Progenitor cell of endocrine pancreas (in vitro differentiated cells): ENCODE data around the gene PLEKHA6. TPM values are rescaled to one million over a fixed set of nuclear protein-coding genes. Genes with fewer than 3 reads are reported as not detected.

Experiments
- DNase-seq: peaks from one replicate; pipeline ENCODE4 v3.0.0; 2021; ENCODE audit warnings: low spot score; ENCODE audit not compliant: unreplicated experiment
- H3K27ac Mint-ChIP-seq: 2 replicates; pipeline ENCODE4 v1.8.0; 2021; ENCODE audit warnings: mild to moderate bottlenecking, moderate library complexity, mixed read lengths
- H3K27me3 Mint-ChIP-seq: 2 replicates; pipeline ENCODE4 v1.8.0; 2021; ENCODE audit warnings: mixed read lengths
- H3K36me3 Mint-ChIP-seq: 2 replicates; pipeline ENCODE4 v1.8.0; 2022; ENCODE audit warnings: mixed read lengths; ENCODE audit not compliant: insufficient read depth
- H3K4me1 Mint-ChIP-seq: 2 replicates; pipeline ENCODE4 v1.8.0; 2021; ENCODE audit warnings: low read depth, mixed read lengths
- H3K4me3 Mint-ChIP-seq: 2 replicates; pipeline ENCODE4 v1.8.0; 2021; ENCODE audit warnings: low read depth, mild to moderate bottlenecking, moderate library complexity, mixed read lengths
- H3K9me3 Mint-ChIP-seq: 2 replicates; pipeline ENCODE4 v1.8.0; 2021; ENCODE audit warnings: low read depth, mixed read lengths
- total RNA-seq: library from RNA; stranded (reverse); gene quantifications from 2 replicates; pipeline ENCODE4 v1.2.1, GENCODE V29; 2021
- TF ChIP-seq, protein P1 (sequence below): fragments of 200-600 bp; sonication (generic); IDR thresholded peaks from one replicate; pipeline ENCODE4 v1.5.0; 2021; ENCODE audit warnings: antibody characterized with exemption, mild to moderate bottlenecking; ENCODE audit not compliant: unreplicated experiment

PLEKHA6 gene
- total RNA-seq, 1 donor from 2014 or later = 66.9 TPM

DNA sequence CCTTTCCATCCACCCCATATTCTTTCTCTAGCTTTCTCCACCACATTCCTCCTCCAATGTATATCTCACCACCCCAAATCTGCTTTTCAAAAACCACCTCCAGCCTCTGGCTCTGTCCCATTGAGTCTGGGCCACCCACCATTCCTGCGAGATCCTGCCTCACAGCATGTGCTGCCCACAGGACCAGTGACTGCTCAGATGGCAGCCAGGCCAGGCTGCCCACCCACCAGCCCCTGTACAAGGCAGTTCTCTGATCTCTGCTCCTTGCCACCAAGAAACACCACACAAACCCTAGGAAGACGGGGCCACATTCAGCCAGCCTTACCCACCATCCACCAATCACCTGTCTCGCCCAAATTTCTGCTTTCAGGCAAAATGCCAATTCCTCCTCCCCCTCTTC, 53.7 kb downstream of the PLEKHA6 start:
- no peak overlapping the region for H3K27ac Mint-ChIP-seq
- no peaks in the 10 kb centered on the region for H3K36me3 Mint-ChIP-seq
- no peak overlapping the region for H3K4me3 Mint-ChIP-seq
- no peaks in the 10 kb centered on the region for H3K9me3 Mint-ChIP-seq
- H3K4me1 Mint-ChIP-seq = peaks cover 21% of the 10 kb centered on the region
- peaks cover 3% of the 10 kb centered on the region for H3K27me3 Mint-ChIP-seq
- DNase-seq = no peak
- TF ChIP-seq, protein P1, sequence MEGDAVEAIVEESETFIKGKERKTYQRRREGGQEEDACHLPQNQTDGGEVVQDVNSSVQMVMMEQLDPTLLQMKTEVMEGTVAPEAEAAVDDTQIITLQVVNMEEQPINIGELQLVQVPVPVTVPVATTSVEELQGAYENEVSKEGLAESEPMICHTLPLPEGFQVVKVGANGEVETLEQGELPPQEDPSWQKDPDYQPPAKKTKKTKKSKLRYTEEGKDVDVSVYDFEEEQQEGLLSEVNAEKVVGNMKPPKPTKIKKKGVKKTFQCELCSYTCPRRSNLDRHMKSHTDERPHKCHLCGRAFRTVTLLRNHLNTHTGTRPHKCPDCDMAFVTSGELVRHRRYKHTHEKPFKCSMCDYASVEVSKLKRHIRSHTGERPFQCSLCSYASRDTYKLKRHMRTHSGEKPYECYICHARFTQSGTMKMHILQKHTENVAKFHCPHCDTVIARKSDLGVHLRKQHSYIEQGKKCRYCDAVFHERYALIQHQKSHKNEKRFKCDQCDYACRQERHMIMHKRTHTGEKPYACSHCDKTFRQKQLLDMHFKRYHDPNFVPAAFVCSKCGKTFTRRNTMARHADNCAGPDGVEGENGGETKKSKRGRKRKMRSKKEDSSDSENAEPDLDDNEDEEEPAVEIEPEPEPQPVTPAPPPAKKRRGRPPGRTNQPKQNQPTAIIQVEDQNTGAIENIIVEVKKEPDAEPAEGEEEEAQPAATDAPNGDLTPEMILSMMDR = no peak

DNA sequence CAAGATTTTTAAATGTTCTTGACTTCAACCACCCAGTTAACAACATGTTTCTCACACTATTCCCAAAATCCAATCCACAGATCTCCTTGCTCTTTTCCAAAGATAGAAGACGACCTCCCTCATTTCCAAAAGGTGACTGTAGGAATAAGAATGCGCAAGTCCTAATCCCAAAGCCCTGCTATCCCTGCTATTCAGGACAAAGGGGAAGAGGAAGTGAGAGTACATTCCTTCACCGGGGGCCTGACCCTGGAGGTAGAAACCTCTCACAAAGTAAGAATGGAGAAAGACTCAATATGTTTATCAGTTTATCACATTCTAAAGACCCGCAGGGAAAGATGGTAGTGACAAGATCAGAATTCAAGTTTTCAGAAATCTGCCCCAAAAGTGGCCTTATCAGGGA, 55.7 kb downstream of the PLEKHA6 start:
- no peak for DNase-seq
- Mint-ChIP-seq H3K36me3 (no peaks in the 10 kb centered on the region), H3K27me3 (peaks cover 3% of the 10 kb centered on the region), H3K27ac (no peak overlapping the region), H3K9me3 (no peaks in the 10 kb centered on the region), H3K4me1 (peaks cover 22% of the 10 kb centered on the region), H3K4me3 (no peak overlapping the region)
- TF ChIP-seq, protein P1 = no peak

DNA sequence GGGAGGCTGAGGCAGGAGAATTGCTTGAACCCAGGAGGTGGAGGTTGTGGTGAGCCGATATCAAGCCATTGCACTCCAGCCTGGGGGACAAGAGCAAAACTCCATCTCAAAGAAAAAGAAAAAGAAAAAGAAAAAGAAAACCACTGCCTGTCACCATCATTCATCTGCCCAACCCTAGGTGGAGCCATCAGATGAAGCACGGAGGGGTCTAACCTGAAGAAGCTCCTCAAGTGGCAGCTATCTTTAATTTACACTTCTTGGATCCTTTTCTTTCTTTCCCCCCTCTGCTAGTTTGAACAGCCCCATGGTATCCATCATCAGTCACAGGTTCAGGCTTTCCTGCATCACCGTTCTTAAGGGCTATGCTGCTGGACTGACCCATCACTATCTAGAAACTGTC, 57.0 kb downstream of the PLEKHA6 start:
- no peaks in the 10 kb centered on the region for H3K9me3 Mint-ChIP-seq
- no peak overlapping the region for H3K4me3 Mint-ChIP-seq
- H3K4me1 Mint-ChIP-seq = peaks cover 19% of the 10 kb centered on the region
- H3K36me3 Mint-ChIP-seq = no peaks in the 10 kb centered on the region
- H3K27ac Mint-ChIP-seq = no peak overlapping the region
- TF ChIP-seq, protein P1 = no peak
- DNase-seq = no peak
- H3K27me3 Mint-ChIP-seq = peaks cover 3% of the 10 kb centered on the region

DNA sequence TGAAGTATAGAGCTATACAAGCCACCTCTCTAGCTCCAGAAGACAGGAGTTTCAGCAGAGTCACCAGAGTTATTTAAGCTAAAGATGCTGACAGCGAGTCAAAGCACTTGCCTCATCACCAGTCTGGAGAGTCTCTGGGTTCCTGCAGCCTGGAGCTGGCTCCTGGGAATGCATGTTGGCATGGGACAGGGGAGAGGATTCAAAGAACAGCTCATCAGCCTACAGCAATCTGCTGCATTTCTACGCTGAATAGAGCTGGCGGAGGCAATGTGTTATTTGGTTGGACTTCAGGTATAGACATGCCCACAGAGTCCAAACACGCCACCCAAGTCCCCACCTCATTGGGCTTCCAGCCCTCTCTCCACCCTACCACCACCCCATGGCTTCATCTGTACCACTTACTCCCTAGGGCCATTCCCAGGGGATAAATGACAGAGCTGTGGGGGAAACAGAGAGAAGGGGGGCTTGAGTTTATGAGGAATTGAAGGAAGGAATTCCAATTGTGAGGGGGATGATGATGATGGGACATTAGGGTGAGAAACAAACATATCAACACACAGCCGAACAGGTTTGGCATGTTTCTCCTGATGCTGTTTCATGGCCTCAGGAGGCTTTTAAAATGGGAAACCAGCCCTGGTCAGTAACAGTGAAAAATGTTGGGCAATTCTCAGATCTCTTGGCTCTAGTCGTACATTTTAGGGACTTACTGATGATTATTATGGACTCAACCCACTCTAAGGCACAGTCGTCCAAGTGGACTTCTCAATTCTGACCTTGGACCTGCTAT, 58.4 kb downstream of the PLEKHA6 start:
- no peak for DNase-seq
- Mint-ChIP-seq H3K27me3 (peaks cover 3% of the 10 kb centered on the region), H3K4me3 (no peak overlapping the region), H3K27ac (no peak overlapping the region), H3K9me3 (no peaks in the 10 kb centered on the region), H3K4me1 (peaks cover 16% of the 10 kb centered on the region), H3K36me3 (no peaks in the 10 kb centered on the region)
- TF ChIP-seq, protein P1 = no peak

DNA sequence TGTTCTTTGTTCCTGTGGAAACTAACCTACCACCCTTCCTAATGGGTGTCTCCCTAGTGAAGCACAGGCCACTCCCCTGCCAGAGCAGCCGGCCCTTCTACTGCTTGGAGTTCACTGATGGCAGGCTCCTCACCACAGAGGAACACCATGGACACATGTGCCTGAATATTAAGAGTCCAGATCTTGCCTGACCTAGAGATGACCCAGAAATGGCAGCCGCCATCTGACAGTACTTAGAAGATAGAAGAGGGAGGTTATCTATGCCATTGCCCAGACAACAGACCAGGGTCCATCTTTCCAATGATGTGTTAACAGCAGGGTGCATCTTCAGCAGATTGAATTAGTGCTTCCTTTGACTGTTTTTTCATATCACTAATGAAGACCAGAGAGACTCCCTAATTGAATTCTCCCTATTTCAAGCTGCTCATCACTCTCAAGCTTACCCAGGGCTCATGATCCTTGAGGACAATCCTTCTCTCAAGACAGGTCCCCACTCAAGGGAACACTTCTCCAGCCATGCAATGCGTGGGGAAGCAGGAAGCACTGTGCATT, 59.8 kb downstream of the PLEKHA6 start:
- TF ChIP-seq, protein P1 = no peak
- Mint-ChIP-seq H3K36me3 (no peaks in the 10 kb centered on the region), H3K4me3 (no peak overlapping the region), H3K9me3 (no peaks in the 10 kb centered on the region), H3K27ac (no peak overlapping the region), H3K27me3 (no peaks in the 10 kb centered on the region), H3K4me1 (peaks cover 29% of the 10 kb centered on the region)
- DNase-seq = no peak
